ENCODE results near the gene SULF2. TPM values are rescaled to one million over a fixed set of nuclear protein-coding genes. Genes with fewer than 3 reads are reported as not detected.

SULF2 gene
- total RNA-seq, 1 experiment from 2014 or later = not detected

DNA sequence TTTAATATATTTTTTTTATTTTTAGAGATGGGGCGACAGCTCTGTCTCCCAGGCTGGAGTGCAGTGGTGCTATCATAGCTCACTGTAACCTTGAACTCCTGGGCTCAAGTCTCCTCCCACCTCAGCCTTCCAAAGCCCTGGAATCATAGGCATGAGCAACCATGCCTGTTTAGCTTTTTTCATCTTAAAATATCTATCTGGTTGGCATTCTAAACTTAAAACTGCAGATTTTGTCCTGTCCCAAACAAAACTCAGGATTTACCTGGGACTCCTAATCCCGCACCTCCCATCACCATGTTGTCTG is 124.7 kb downstream of the SULF2 start:
- Histone ChIP-seq H3K36me3 (ENCODE audit: insufficient read depth, low read length) (no peaks in the 10 kb centered on the region; the same call in 1 of the 2 replicates), H2AFZ (ENCODE audit: low read length) (no peak overlapping the region), H3K9me3 (ENCODE audit: low read length) (no peaks in the 10 kb centered on the region)

DNA sequence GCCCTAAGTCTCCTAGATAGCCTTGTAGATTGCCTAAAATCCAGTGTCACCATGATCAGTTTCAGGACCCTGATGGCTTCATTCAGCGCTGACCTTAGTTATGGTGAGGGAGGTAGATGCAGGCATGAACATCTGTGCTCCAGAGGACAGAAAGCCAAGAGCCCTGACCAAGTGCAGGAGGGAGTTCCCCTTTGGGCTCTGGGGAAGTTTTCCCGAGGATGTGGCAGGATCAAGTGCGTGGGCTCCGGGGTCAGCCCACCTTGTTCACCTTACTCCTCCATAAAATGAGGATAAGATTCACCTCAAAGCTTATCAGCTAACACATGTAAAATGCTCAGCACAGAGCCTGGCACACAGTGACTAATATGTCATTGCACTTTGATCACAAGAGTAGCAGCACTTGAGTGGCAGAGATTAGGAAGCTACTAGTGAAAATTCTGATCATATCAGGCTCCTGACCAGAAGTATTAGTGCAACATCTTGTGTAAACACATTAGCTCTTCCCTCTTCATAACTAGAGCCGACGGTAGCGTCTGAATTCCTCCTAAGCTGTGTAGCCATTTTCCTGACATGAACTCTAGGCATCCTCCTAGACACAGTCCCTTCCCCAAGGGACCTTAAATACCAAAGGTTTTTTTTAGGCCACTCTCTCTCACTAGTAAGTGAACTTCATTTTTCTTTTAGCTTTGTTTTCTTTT is 125.2 kb downstream of the SULF2 start:
- Histone ChIP-seq H3K4me2 (ENCODE audit: low read depth, low read length, poor library complexity, severe bottlenecking) (no peak overlapping the region), H4K20me1 (ENCODE audit: insufficient read depth, low read depth, low read length) (peaks cover 9% of the 10 kb centered on the region; the same call in 1 of the 2 replicates), H2AFZ (ENCODE audit: low read length) (no peak overlapping the region), H3K4me3 (ENCODE audit: low read length) (no peak overlapping the region), H3K9me3 (ENCODE audit: low read length) (no peaks in the 10 kb centered on the region), H3K27ac (ENCODE audit: low read length) (no peak overlapping the region), H3K36me3 (ENCODE audit: insufficient read depth, low read length) (peaks cover under 1% of the 10 kb centered on the region; the same call in 1 of the 2 replicates), H3K4me1 (ENCODE audit: low read length) (no peaks in the 10 kb centered on the region), H3K9ac (ENCODE audit: low read length) (no peak overlapping the region), H3K9me2 (replicated peaks; ENCODE audit: insufficient read depth, low read length) (no peaks in the 10 kb centered on the region), H3K27me3 (ENCODE audit: low read length) (no peaks in the 10 kb centered on the region), H3K79me2 (ENCODE audit: low read length) (no peaks in the 10 kb centered on the region)
- no peak for DNase-seq

More for the DNA sequence above, 124.7 kb downstream of the SULF2 start:
- peaks cover 9% of the 10 kb centered on the region; the same call in 1 of the 2 replicates for H4K20me1 ChIP-seq (ENCODE audit: insufficient read depth, low read depth, low read length)
- no peak overlapping the region for H3K4me2 ChIP-seq (ENCODE audit: low read depth, low read length, poor library complexity, severe bottlenecking)
- H3K27me3 ChIP-seq (ENCODE audit: low read length) = no peaks in the 10 kb centered on the region
- no peaks in the 10 kb centered on the region for H3K4me1 ChIP-seq (ENCODE audit: low read length)
- H3K9ac ChIP-seq (ENCODE audit: low read length) = no peak overlapping the region
- no peak overlapping the region for H3K27ac ChIP-seq (ENCODE audit: low read length)
- DNase-seq = no peak
- H3K79me2 ChIP-seq (ENCODE audit: low read length) = no peaks in the 10 kb centered on the region
- no peaks in the 10 kb centered on the region for H3K9me2 ChIP-seq (replicated peaks; ENCODE audit: insufficient read depth, low read length)
- H3K4me3 ChIP-seq (ENCODE audit: low read length) = no peak overlapping the region

DNA sequence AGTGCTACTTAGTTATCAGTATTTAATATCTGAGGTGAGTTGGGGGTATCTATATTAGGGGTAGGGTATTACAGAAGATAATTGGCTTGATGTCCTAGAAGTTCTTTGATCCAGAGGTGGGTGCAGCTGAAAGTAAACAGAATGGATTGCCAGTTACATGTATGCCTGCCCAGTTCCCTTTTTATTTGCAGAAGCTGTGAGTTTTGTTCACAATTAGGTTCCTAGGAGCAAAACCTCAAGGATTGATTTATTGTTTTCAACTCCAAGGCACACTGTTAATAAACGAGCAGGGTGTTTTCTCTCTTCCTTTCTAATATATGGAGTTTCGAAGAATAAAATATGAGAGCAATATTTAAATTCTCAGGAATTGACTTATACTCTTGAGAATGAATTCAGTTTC is 129.0 kb downstream of the SULF2 start:
- no peaks in the 10 kb centered on the region for H3K27me3 ChIP-seq (ENCODE audit: low read length)
- no peak overlapping the region for H3K9ac ChIP-seq (ENCODE audit: low read length)
- H3K79me2 ChIP-seq (ENCODE audit: low read length) = no peaks in the 10 kb centered on the region
- H3K9me3 ChIP-seq (ENCODE audit: low read length) = no peaks in the 10 kb centered on the region
- no peak for DNase-seq
- no peak overlapping the region for H2AFZ ChIP-seq (ENCODE audit: low read length)
- H3K9me2 ChIP-seq (replicated peaks; ENCODE audit: insufficient read depth, low read length) = no peaks in the 10 kb centered on the region
- H3K4me1 ChIP-seq (ENCODE audit: low read length) = no peaks in the 10 kb centered on the region
- 0 out of 2 replicates have a peak, but pooled peaks cover 9% of the 10 kb centered on the region for H4K20me1 ChIP-seq (ENCODE audit: insufficient read depth, low read depth, low read length)
- H3K36me3 ChIP-seq (ENCODE audit: insufficient read depth, low read length) = peaks cover 31% of the 10 kb centered on the region
- no peak overlapping the region for H3K4me3 ChIP-seq (ENCODE audit: low read length)
- H3K4me2 ChIP-seq (ENCODE audit: low read depth, low read length, poor library complexity, severe bottlenecking) = no peak overlapping the region
- no peak overlapping the region for H3K27ac ChIP-seq (ENCODE audit: low read length)

DNA sequence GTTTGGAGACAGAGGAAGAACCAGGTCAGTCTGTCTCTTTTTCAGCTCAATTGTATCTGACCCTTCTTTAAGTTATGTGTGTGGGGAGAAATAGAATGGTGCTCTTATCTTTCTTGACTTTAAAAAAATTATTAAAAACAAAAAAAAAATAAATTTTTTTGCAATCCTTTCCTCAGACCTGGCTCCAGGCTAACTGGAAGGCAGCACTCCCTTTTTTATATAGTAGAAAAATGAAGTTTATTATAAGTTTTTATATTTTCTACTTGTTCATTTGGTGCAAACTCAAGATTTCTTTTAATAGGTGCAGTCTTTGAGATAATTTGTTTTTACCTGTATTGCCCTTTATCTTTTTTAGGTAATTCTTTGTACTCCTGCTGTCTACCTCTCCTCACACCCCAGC is 129.6 kb downstream of the SULF2 start:
- DNase-seq = no peak
- Histone ChIP-seq H4K20me1 (ENCODE audit: insufficient read depth, low read depth, low read length) (0 out of 2 replicates have a peak, but pooled peaks cover 9% of the 10 kb centered on the region), H3K4me3 (ENCODE audit: low read length) (no peak overlapping the region), H3K36me3 (ENCODE audit: insufficient read depth, low read length) (peaks cover 36% of the 10 kb centered on the region), H3K27ac (ENCODE audit: low read length) (no peak overlapping the region), H3K9ac (ENCODE audit: low read length) (no peak overlapping the region), H3K9me2 (replicated peaks; ENCODE audit: insufficient read depth, low read length) (no peaks in the 10 kb centered on the region), H3K79me2 (ENCODE audit: low read length) (no peaks in the 10 kb centered on the region), H3K4me1 (ENCODE audit: low read length) (no peaks in the 10 kb centered on the region), H2AFZ (ENCODE audit: low read length) (no peak overlapping the region), H3K9me3 (ENCODE audit: low read length) (no peaks in the 10 kb centered on the region), H3K27me3 (ENCODE audit: low read length) (no peaks in the 10 kb centered on the region), H3K4me2 (ENCODE audit: low read depth, low read length, poor library complexity, severe bottlenecking) (no peak overlapping the region)

DNA sequence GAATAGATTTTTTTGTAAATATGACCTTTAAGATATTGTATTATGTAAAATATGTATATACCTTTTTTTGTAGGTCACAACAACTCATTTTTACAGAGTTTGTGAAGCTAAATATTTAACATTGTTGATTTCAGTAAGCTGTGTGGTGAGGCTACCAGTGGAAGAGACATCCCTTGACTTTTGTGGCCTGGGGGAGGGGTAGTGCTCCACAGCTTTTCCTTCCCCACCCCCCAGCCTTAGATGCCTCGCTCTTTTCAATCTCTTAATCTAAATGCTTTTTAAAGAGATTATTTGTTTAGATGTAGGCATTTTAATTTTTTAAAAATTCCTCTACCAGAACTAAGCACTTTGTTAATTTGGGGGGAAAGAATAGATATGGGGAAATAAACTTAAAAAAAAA is 130.9 kb downstream of the SULF2 start:
- no peaks in the 10 kb centered on the region for H3K27me3 ChIP-seq (ENCODE audit: low read length)
- H3K4me1 ChIP-seq (ENCODE audit: low read length) = no peaks in the 10 kb centered on the region
- H3K9ac ChIP-seq (ENCODE audit: low read length) = no peak overlapping the region
- H3K4me3 ChIP-seq (ENCODE audit: low read length) = no peak overlapping the region
- H3K36me3 ChIP-seq (ENCODE audit: insufficient read depth, low read length) = peaks cover 36% of the 10 kb centered on the region
- no peak overlapping the region for H3K4me2 ChIP-seq (ENCODE audit: low read depth, low read length, poor library complexity, severe bottlenecking)
- no peak overlapping the region for H2AFZ ChIP-seq (ENCODE audit: low read length)
- no peaks in the 10 kb centered on the region for H3K79me2 ChIP-seq (ENCODE audit: low read length)
- 0 out of 2 replicates have a peak, but pooled peaks cover 9% of the 10 kb centered on the region for H4K20me1 ChIP-seq (ENCODE audit: insufficient read depth, low read depth, low read length)
- H3K9me3 ChIP-seq (ENCODE audit: low read length) = no peaks in the 10 kb centered on the region
- DNase-seq = no peak
- H3K27ac ChIP-seq (ENCODE audit: low read length) = no peak overlapping the region
- no peaks in the 10 kb centered on the region for H3K9me2 ChIP-seq (replicated peaks; ENCODE audit: insufficient read depth, low read length)

DNA sequence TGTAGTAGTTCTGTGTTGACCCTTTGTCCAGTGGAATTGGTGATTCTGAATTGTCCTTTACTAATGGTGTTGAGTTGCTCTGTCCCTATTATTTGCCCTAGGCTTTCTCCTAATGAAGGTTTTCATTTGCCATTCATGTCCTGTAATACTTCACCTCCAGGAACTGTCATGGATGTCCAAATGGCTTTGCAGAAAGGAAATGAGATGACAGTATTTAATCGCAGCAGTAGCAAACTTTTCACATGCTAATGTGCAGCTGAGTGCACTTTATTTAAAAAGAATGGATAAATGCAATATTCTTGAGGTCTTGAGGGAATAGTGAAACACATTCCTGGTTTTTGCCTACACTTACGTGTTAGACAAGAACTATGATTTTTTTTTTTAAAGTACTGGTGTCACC is 131.4 kb downstream of the SULF2 start:
- Histone ChIP-seq H3K4me1 (ENCODE audit: low read length) (no peaks in the 10 kb centered on the region), H3K4me2 (ENCODE audit: low read depth, low read length, poor library complexity, severe bottlenecking) (no peak overlapping the region), H3K79me2 (ENCODE audit: low read length) (no peaks in the 10 kb centered on the region), H3K27me3 (ENCODE audit: low read length) (no peaks in the 10 kb centered on the region), H2AFZ (ENCODE audit: low read length) (no peak overlapping the region), H3K9ac (ENCODE audit: low read length) (no peak overlapping the region), H3K9me3 (ENCODE audit: low read length) (no peaks in the 10 kb centered on the region), H3K9me2 (replicated peaks; ENCODE audit: insufficient read depth, low read length) (no peaks in the 10 kb centered on the region), H3K27ac (ENCODE audit: low read length) (no peak overlapping the region), H4K20me1 (ENCODE audit: insufficient read depth, low read depth, low read length) (0 out of 2 replicates have a peak, but pooled peaks cover 9% of the 10 kb centered on the region), H3K4me3 (ENCODE audit: low read length) (no peak overlapping the region), H3K36me3 (ENCODE audit: insufficient read depth, low read length) (peaks cover 40% of the 10 kb centered on the region)
- no peak for DNase-seq

DNA sequence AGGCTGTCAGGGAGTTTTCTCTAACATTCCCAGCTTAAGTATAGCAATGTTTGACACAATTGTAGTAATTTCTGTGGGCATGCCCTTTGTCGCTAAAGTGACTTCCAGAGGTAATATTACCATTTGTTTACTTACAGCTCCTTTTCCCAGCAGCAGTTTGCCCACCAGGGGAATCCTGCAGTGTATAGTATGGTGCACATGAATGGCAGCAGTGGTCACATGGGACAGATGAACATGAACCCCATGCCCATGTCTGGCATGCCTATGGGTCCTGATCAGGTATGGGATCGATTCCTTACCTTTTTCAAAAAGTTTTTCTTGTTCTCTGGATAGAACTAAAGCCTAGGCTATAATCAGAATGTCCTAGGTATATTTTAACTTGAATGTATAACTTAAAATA is 132.5 kb downstream of the SULF2 start:
- Histone ChIP-seq H4K20me1 (ENCODE audit: insufficient read depth, low read depth, low read length) (0 out of 2 replicates have a peak, but pooled peaks cover 4% of the 10 kb centered on the region), H3K27me3 (ENCODE audit: low read length) (no peaks in the 10 kb centered on the region), H3K9me3 (ENCODE audit: low read length) (no peaks in the 10 kb centered on the region), H3K4me3 (ENCODE audit: low read length) (no peak overlapping the region), H3K4me1 (ENCODE audit: low read length) (no peaks in the 10 kb centered on the region), H2AFZ (ENCODE audit: low read length) (no peak overlapping the region), H3K79me2 (ENCODE audit: low read length) (no peaks in the 10 kb centered on the region), H3K4me2 (ENCODE audit: low read depth, low read length, poor library complexity, severe bottlenecking) (no peak overlapping the region), H3K27ac (ENCODE audit: low read length) (no peak overlapping the region), H3K9ac (ENCODE audit: low read length) (no peak overlapping the region), H3K36me3 (ENCODE audit: insufficient read depth, low read length) (peaks cover 44% of the 10 kb centered on the region), H3K9me2 (replicated peaks; ENCODE audit: insufficient read depth, low read length) (no peaks in the 10 kb centered on the region)
- DNase-seq = no peak

DNA sequence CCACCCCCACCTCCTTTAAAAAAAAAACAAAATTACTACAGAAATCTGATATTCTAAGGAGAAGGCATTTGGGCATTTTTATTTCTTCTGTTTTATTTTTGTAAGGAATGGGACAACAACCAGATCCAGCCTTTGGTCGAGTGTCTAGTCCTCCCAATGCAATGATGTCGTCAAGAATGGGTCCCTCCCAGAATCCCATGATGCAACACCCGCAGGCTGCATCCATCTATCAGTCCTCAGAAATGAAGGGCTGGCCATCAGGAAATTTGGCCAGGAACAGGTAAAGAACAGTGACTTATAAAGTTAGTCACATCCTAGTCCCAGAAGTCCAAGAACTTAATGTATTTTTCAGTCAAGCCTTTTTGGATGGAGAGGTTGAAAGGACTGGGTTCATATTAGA is 133.0 kb downstream of the SULF2 start:
- no peak overlapping the region for H3K4me2 ChIP-seq (ENCODE audit: low read depth, low read length, poor library complexity, severe bottlenecking)
- H2AFZ ChIP-seq (ENCODE audit: low read length) = no peak overlapping the region
- peaks cover 46% of the 10 kb centered on the region for H3K36me3 ChIP-seq (ENCODE audit: insufficient read depth, low read length)
- H3K4me3 ChIP-seq (ENCODE audit: low read length) = no peak overlapping the region
- H3K27me3 ChIP-seq (ENCODE audit: low read length) = no peaks in the 10 kb centered on the region
- H3K27ac ChIP-seq (ENCODE audit: low read length) = no peak overlapping the region
- H3K4me1 ChIP-seq (ENCODE audit: low read length) = no peaks in the 10 kb centered on the region
- H3K79me2 ChIP-seq (ENCODE audit: low read length) = no peaks in the 10 kb centered on the region
- no peak for DNase-seq
- no peak overlapping the region for H3K9ac ChIP-seq (ENCODE audit: low read length)
- H3K9me2 ChIP-seq (replicated peaks; ENCODE audit: insufficient read depth, low read length) = no peaks in the 10 kb centered on the region
- H4K20me1 ChIP-seq (ENCODE audit: insufficient read depth, low read depth, low read length) = no peaks in the 10 kb centered on the region
- H3K9me3 ChIP-seq (ENCODE audit: low read length) = no peaks in the 10 kb centered on the region

All from Karpas-422 (cell line).